ENCODE results near the gene NR2F1-AS1. TPM values are rescaled to one million over a fixed set of nuclear protein-coding genes. Genes with fewer than 3 reads are reported as not detected.

NR2F1-AS1 gene
- total RNA-seq, 1 experiment from 2014 or later = 1.5 TPM

DNA sequence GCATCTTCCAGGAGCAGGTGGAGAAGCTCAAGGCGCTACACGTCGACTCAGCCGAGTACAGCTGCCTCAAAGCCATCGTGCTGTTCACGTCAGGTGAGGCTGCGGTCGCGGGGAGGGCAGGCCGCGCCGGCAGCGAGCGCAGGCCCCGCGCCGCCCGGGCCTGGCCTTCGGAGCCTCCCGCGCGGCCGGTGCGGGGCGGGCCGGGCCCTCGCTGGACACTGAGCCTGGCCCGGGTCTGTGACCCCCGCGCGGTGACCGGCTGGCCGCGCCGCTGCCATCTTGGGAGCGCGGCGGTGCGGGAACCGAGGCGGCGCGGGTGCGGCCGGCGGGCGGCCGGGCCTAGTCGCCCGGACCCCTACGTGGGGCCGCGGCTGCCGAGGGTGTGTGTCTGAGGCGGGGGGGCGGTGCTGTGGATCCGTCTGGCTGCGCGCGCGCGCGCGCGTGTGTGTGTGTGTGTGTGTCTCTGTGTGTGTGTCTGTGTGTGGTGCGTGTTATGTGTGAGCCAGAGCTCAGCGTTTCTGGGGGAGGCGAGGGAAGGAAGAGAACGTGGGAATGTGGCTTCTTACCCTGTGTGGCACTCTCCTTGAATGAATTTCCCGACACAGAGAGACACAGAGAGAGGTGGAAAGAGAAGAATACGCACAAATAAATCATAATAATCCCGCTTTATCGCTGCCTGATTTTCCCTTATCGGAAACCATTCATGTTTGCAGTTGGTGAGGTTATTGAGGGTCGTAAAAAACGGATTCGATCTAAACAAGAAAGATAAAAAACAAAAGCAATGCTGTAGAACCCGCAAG, 7.5 kb upstream of the NR2F1-AS1 start:
- no peak overlapping the region for H3K27ac Mint-ChIP-seq

More for the DNA sequence above, 7.5 kb upstream of the NR2F1-AS1 start:
- H3K4me1 Mint-ChIP-seq = peaks cover 24% of the 10 kb centered on the region
- ATAC-seq (peak; percentile 10), DNase-seq (ENCODE audit: low spot score) (no peak)
- no peaks in the 10 kb centered on the region for H3K9me3 Mint-ChIP-seq
- ChIA-PET POLR2A (interaction anchor here (0.8 to 0.9 kb wide), 2 partner anchors 10 to 19 kb away, joined by 3 to 7 read pairs; no protein-coding TSS in a partner anchor), CTCF (interaction anchor here (1.0 to 2.5 kb wide), 6 partner anchors 8 to 212 kb away, joined by 3 to 7 read pairs (median 4); no protein-coding TSS in a partner anchor)
- peaks cover 8% of the 10 kb centered on the region for H3K36me3 Mint-ChIP-seq
- H3K4me3 Mint-ChIP-seq = peak overlapping the region; percentile 56
- H3K27me3 Mint-ChIP-seq (ENCODE audit: low read depth) = peaks cover 33% of the 10 kb centered on the region; the same call in 1 of the 2 replicates
- TF ChIP-seq, protein P1, sequence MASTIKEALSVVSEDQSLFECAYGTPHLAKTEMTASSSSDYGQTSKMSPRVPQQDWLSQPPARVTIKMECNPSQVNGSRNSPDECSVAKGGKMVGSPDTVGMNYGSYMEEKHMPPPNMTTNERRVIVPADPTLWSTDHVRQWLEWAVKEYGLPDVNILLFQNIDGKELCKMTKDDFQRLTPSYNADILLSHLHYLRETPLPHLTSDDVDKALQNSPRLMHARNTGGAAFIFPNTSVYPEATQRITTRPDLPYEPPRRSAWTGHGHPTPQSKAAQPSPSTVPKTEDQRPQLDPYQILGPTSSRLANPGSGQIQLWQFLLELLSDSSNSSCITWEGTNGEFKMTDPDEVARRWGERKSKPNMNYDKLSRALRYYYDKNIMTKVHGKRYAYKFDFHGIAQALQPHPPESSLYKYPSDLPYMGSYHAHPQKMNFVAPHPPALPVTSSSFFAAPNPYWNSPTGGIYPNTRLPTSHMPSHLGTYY (CRISPR knock-in tag; IDR thresholded peaks at IDR 0.05) = no peak
- TF ChIP-seq CBFB (CRISPR knock-in tag; IDR thresholded peaks at IDR 0.05; ENCODE audit: low read depth) (no peak), ZNF671 (CRISPR knock-in tag; IDR thresholded peaks at IDR 0.05) (no peak), FOXP1 (CRISPR knock-in tag; IDR thresholded peaks at IDR 0.05; ENCODE audit: borderline replicate concordance) (0 out of 2 replicates have a peak, but pooled peaks have one; percentile 12), TP53 (CRISPR knock-in tag; IDR thresholded peaks at IDR 0.05) (0 out of 2 replicates have a peak, but pooled peaks have one; percentile 8), OVOL2 (CRISPR knock-in tag; IDR thresholded peaks at IDR 0.05; ENCODE audit: borderline replicate concordance) (no peak), CREM (CRISPR knock-in tag; IDR thresholded peaks at IDR 0.05) (0 out of 2 replicates have a peak, but pooled peaks have one; percentile 33), ZNF416 (CRISPR knock-in tag; IDR thresholded peaks at IDR 0.05) (no peak), ESRRA (CRISPR knock-in tag; IDR thresholded peaks at IDR 0.05; ENCODE audit: borderline replicate concordance) (no peak), NFE2L1 (CRISPR knock-in tag; IDR thresholded peaks at IDR 0.05) (no peak), KAT7 (CRISPR knock-in tag; IDR thresholded peaks at IDR 0.05; ENCODE audit: borderline replicate concordance) (peak; percentile 58; the same call in 1 of the 2 replicates), ZNF423 (CRISPR knock-in tag; IDR thresholded peaks at IDR 0.05) (no peak), ZBTB21 (CRISPR knock-in tag; IDR thresholded peaks at IDR 0.05; ENCODE audit: borderline replicate concordance) (no peak), NR2C2 (CRISPR knock-in tag; IDR thresholded peaks at IDR 0.05) (no peak)
- TF ChIP-seq, protein P2, sequence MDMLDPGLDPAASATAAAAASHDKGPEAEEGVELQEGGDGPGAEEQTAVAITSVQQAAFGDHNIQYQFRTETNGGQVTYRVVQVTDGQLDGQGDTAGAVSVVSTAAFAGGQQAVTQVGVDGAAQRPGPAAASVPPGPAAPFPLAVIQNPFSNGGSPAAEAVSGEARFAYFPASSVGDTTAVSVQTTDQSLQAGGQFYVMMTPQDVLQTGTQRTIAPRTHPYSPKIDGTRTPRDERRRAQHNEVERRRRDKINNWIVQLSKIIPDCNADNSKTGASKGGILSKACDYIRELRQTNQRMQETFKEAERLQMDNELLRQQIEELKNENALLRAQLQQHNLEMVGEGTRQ (CRISPR knock-in tag; IDR thresholded peaks at IDR 0.05) = no peak
- TF ChIP-seq, protein P3, sequence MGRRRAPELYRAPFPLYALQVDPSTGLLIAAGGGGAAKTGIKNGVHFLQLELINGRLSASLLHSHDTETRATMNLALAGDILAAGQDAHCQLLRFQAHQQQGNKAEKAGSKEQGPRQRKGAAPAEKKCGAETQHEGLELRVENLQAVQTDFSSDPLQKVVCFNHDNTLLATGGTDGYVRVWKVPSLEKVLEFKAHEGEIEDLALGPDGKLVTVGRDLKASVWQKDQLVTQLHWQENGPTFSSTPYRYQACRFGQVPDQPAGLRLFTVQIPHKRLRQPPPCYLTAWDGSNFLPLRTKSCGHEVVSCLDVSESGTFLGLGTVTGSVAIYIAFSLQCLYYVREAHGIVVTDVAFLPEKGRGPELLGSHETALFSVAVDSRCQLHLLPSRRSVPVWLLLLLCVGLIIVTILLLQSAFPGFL (CRISPR knock-in tag; IDR thresholded peaks at IDR 0.05; ENCODE audit: borderline replicate concordance) = no peak
- TF ChIP-seq, protein P4, sequence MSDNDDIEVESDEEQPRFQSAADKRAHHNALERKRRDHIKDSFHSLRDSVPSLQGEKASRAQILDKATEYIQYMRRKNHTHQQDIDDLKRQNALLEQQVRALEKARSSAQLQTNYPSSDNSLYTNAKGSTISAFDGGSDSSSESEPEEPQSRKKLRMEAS (CRISPR knock-in tag; IDR thresholded peaks at IDR 0.05) = no peak
- TF ChIP-seq, protein P5, sequence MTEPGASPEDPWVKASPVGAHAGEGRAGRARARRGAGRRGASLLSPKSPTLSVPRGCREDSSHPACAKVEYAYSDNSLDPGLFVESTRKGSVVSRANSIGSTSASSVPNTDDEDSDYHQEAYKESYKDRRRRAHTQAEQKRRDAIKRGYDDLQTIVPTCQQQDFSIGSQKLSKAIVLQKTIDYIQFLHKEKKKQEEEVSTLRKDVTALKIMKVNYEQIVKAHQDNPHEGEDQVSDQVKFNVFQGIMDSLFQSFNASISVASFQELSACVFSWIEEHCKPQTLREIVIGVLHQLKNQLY (CRISPR knock-in tag; IDR thresholded peaks at IDR 0.05) = no peak
- TF ChIP-seq, protein P6, sequence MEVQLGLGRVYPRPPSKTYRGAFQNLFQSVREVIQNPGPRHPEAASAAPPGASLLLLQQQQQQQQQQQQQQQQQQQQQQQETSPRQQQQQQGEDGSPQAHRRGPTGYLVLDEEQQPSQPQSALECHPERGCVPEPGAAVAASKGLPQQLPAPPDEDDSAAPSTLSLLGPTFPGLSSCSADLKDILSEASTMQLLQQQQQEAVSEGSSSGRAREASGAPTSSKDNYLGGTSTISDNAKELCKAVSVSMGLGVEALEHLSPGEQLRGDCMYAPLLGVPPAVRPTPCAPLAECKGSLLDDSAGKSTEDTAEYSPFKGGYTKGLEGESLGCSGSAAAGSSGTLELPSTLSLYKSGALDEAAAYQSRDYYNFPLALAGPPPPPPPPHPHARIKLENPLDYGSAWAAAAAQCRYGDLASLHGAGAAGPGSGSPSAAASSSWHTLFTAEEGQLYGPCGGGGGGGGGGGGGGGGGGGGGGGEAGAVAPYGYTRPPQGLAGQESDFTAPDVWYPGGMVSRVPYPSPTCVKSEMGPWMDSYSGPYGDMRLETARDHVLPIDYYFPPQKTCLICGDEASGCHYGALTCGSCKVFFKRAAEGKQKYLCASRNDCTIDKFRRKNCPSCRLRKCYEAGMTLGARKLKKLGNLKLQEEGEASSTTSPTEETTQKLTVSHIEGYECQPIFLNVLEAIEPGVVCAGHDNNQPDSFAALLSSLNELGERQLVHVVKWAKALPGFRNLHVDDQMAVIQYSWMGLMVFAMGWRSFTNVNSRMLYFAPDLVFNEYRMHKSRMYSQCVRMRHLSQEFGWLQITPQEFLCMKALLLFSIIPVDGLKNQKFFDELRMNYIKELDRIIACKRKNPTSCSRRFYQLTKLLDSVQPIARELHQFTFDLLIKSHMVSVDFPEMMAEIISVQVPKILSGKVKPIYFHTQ (CRISPR knock-in tag; IDR thresholded peaks at IDR 0.05) = no peak
- TF ChIP-seq, protein P7, sequence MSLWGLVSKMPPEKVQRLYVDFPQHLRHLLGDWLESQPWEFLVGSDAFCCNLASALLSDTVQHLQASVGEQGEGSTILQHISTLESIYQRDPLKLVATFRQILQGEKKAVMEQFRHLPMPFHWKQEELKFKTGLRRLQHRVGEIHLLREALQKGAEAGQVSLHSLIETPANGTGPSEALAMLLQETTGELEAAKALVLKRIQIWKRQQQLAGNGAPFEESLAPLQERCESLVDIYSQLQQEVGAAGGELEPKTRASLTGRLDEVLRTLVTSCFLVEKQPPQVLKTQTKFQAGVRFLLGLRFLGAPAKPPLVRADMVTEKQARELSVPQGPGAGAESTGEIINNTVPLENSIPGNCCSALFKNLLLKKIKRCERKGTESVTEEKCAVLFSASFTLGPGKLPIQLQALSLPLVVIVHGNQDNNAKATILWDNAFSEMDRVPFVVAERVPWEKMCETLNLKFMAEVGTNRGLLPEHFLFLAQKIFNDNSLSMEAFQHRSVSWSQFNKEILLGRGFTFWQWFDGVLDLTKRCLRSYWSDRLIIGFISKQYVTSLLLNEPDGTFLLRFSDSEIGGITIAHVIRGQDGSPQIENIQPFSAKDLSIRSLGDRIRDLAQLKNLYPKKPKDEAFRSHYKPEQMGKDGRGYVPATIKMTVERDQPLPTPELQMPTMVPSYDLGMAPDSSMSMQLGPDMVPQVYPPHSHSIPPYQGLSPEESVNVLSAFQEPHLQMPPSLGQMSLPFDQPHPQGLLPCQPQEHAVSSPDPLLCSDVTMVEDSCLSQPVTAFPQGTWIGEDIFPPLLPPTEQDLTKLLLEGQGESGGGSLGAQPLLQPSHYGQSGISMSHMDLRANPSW (CRISPR knock-in tag; conservative IDR thresholded peaks at IDR 0.05; ENCODE audit: low read depth) = no peak
